Fibroblast of pulmonary artery (primary cell): ENCODE data around the gene FITM1.

Experiments used
- DNase-seq: peaks from one replicate; pipeline ENCODE4 v3.0.0-alpha.2; 2010; ENCODE audit warnings: low read depth
- H3K4me3 ChIP-seq: replicated peaks from 2 replicates; pipeline ENCODE4 v1.5.1; 2011; ENCODE audit warnings: low read depth, mild to moderate bottlenecking, control low read depth, low read length, moderate library complexity
- TF ChIP-seq, protein P1 (sequence below): IDR thresholded peaks from 2 replicates; pipeline ENCODE4 v1.5.1; 2011; ENCODE audit warnings: mild to moderate bottlenecking, control low read depth, low read length, inconsistent platforms; ENCODE audit errors: missing control alignments

FITM1 gene

GRCh38 chr14:24172261-24172860 is 41.9 kb downstream of the FITM1 start:
- TF ChIP-seq, protein P1, sequence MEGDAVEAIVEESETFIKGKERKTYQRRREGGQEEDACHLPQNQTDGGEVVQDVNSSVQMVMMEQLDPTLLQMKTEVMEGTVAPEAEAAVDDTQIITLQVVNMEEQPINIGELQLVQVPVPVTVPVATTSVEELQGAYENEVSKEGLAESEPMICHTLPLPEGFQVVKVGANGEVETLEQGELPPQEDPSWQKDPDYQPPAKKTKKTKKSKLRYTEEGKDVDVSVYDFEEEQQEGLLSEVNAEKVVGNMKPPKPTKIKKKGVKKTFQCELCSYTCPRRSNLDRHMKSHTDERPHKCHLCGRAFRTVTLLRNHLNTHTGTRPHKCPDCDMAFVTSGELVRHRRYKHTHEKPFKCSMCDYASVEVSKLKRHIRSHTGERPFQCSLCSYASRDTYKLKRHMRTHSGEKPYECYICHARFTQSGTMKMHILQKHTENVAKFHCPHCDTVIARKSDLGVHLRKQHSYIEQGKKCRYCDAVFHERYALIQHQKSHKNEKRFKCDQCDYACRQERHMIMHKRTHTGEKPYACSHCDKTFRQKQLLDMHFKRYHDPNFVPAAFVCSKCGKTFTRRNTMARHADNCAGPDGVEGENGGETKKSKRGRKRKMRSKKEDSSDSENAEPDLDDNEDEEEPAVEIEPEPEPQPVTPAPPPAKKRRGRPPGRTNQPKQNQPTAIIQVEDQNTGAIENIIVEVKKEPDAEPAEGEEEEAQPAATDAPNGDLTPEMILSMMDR, result no peak
- H3K4me3 ChIP-seq, result peak overlapping the region; percentile 23
- no peak for DNase-seq

DNA sequence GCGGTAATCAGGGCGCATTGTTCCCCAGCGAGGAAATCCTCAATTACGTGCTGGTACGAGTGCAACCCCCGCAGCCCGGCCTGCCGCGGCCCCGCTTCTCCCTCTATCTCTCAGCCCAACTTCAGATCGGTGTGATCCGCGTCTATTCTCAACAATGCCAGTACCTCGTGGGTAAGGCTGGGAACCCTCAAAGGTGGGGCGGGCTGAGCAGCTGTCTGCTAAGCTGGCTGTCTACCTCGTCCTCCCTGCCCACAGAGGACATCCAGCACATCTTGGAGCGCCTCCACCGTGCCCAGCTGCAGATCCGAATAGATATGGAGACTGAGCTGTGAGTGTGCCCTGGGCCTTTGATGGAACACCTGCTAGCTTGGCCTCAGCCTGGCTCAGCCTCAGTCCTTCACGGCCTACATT is 42.4 kb downstream of the FITM1 start:
- no peak overlapping the region for H3K4me3 ChIP-seq
- DNase-seq, result no peak
- TF ChIP-seq, protein P1, result no peak

DNA sequence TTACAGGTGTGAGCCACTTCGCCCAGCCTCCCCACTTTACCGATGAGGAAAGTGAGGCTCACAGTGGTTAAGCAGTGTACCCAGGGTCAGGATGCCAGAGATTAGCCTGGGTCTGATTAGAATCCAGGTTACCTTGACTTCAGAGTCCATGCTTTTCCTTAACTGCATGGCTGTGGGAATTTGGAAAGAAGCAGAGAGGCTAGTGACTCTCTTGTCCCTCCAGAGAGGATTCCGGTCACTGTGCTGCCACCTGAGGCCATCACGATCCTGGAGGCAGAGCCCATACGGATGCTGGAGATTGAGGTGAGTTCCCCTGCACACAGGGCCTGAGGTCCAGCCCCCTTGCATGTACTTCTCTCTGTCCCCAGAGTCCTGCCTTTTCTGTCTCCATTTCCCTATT is 46.1 kb downstream of the FITM1 start:
- TF ChIP-seq, protein P1, result no peak
- DNase-seq, result no peak

DNA sequence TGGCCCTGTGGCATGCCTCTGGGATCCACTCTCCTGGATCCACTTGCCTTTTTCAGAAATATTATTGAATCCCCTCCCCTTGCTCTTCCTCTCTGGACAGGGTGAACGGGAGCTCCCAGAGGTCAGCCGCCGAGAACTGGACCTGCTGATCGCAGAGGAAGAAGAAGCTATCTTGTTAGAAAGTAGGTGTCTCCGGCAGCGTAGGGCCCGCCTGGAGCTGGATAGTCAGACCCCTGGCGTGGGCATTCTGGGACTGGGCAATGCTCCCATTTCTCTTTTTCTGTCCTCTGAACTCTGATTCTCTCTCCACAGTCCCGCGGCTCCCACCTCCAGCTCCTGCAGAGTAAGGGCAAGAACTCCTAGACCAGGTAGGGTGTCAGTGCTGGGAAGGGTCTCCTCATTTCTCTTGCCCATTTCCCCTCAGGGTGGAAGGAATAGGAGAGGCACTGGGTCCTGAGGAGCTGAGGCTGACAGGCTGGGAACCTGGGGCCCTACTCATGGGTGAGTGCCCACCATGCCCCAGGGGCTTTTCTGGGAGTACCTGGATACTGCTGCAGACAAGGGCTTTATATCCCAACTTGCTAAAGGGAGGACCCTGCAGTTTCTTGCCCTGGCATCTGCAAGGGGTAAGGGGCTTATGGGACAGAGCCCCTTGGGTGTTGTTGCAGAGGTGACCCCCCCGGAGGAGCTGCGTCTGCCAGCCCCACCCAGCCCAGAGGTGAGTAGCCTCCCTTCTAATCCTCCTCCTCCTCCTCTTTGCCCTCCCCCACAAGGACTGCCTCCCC is 46.8 kb downstream of the FITM1 start:
- TF ChIP-seq, protein P1, result no peak
- no peak overlapping the region for H3K4me3 ChIP-seq
- no peak for DNase-seq

More for the DNA sequence above, 46.1 kb downstream of the FITM1 start:
- H3K4me3 ChIP-seq, result no peak overlapping the region

- TF ChIP-seq, protein P1, result no peak
- DNase-seq, result no peak
- H3K4me3 ChIP-seq, result no peak overlapping the region
Measured at GRCh38 chr14:24177891-24178290, 47.4 kb downstream of the FITM1 start.

GRCh38 chr14:24178399-24179178 is 48.1 kb downstream of the FITM1 start:
- H3K4me3 ChIP-seq, result no peak overlapping the region
- TF ChIP-seq, protein P1, result no peak
- no peak for DNase-seq
